ENCODE data around the gene PLD6.

- TF ChIP-seq CTCF (IDR thresholded peaks at IDR 0.05 in 4 of 5, conservative IDR thresholded peaks at IDR 0.05 in 1 of 5) (no peak), POLR2A (IDR thresholded peaks at IDR 0.05) (no peak)
Observed at GRCh38 chr17:17151055-17151454, 55.1 kb downstream of the PLD6 start.
